HG03280 (cell line): ENCODE results near the gene SYPL1.

Source experiments
- ATAC-seq: cut with Tn5 transposase; IDR thresholded peaks from one replicate; pipeline ENCODE4 v1.9.1; 2021; ENCODE audit warnings: mild to moderate bottlenecking, moderate library complexity; ENCODE audit not compliant: unreplicated experiment

SYPL1 gene

GRCh38 chr7:106095634-106096033 is 16.5 kb downstream of the SYPL1 start:
- no peak for ATAC-seq

GRCh38 chr7:106094780-106095179 is 17.3 kb downstream of the SYPL1 start:
- ATAC-seq: no peak

DNA sequence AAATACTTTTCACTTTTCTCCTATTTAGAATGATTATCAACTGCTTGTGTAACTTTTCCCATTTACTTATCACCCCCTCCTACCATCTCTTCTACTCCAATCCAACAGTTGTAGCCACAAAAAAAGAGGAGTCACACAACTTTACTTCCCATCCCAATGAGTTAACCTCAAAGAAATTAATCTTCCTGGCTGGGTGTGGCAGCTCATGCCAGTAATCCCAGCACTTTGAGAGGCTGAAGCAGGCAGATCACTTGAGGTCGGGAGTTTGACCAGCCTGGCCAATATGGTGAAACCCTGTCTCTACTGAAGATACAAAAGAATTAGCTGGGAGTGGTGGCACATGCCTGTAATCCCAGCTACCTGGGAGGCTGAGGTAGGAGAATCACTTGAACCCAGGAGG is 19.9 kb downstream of the SYPL1 start:
- ATAC-seq: no peak

DNA sequence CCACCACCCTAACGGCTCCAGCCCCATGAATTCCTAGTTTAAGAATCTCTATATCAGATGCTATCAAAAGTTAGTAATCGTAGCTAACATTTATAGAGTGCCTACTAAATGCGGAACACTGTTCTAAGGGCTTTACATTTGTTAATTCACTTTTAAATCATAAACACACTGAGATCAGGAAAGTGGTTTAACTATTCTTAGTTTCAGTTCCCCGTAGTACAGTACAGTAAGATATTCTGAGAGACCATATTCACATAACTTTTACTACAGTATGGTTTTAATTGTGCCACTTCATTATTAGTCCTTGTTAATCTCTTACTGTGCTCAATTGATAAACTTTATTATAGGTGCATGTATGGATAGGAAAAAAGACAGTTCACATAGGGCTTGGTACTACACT is 22.5 kb downstream of the SYPL1 start:
- ATAC-seq: peak; percentile 84

DNA sequence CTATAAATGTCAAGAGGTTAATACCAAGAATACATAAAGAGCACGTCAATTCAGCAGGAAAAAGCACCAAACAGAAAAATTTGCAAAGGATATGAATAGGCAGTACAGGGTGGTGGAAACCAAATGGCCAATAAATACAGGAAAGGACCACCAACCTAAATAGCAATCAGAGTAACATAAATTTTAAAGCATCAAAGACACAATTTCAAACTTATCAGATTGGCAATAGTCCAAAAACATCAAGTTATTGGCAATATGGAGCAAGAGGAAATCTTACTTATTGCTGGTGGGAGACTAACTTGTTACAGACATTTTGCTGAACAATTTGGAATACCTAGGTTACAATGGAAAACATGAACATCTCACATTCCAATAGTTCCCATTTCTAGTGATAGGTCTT is 24.1 kb downstream of the SYPL1 start:
- ATAC-seq: no peak

GRCh38 chr7:106086062-106086461 is 26.1 kb downstream of the SYPL1 start:
- no peak for ATAC-seq

- no peak for ATAC-seq
Measured at GRCh38 chr7:106085015-106085414, 27.1 kb downstream of the SYPL1 start.

DNA sequence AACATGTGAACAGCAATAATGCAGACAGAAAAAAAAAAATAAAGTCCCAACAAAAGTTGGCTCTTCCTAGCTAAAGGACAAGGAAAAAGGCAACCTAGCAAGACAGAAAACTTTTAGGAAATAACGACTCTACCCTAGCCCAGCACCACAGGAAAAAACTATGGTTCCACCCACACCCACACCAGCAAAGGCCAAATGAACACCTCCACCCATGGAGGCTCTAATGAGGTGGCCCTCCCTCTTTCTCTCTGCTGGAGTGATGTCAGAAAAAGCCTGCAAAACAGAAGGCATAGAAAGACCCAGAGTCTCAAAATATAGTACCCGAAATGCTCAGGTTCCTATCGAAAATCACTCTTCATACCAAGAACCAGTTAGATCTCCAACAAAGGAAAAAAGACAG is 28.4 kb downstream of the SYPL1 start:
- ATAC-seq: no peak

GRCh38 chr7:106082087-106082854 is 29.8 kb downstream of the SYPL1 start:
- ATAC-seq: no peak

DNA sequence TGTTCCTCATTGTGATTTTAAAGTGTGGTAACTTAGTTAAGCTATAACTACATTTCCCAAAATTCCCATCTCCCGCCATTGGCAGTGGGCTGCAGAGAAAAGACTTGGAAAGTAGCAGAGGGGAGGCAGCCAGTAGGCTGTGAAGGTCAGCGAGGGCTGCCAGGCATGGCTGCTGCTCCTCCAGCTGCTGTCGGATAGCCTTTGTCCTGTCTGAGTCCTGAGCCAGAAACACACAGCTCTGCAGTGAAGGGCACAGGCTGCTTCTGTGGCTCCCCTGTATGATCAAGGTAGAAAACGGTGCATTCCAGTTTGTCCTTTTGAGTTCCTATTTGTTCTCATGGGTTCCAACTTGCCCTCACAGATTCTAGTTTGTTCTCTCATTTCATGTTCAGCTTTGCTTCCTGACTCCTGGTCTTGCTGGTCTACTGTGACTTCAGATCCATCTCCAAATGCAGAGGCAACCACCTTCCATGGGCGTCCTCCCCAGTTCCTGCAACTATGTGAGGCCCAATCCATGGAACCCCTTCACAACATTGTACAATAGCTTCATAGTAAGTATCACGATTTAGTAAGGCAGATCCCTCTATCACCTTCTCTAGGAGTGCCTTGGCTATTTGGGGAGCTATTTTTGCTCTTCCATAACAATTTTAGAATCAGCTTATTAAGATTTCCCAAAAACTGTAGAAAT is 31.7 kb downstream of the SYPL1 start:
- no peak for ATAC-seq

DNA sequence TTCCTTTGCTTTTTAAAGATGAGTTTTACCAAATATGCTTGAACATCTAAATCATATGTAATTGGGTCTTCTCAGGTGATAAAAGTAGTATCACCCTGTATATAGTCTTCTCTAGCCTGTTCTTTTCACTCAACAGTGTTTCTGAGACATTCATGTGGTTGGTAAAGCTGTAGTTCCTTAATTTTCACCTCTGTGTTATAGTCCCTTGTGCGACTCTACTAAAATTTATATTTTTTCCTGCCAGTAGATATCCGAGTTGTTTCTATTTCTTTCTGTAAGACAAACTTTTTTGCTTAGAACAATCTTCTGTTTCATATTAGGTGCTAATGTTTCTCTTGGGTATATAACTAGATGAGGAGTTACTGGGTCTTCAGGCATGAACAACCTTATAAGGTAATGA is 35.6 kb downstream of the SYPL1 start:
- no peak for ATAC-seq

GRCh38 chr7:106075937-106076336 is 36.2 kb downstream of the SYPL1 start:
- ATAC-seq: no peak

GRCh38 chr7:106074257-106074656 is 37.9 kb downstream of the SYPL1 start:
- no peak for ATAC-seq

DNA sequence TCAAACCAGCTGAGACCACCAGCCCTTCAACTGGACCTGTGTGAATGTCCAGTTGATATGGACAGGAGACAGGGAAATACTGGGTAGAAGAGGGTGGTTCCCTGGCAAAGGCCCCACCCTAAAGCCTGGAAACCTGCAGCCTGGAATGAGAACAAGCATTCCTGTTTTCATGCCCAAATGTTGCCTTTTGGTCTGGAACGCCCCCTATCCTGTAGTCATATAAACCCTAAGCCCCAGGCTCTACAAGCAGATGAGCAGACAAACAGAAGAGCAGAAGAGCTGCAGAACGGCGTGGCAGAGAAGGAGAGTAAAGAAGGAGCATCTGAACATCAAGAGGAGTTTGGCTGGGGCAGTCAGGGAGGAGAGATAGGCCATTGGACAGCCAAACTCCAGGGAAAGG is 38.4 kb downstream of the SYPL1 start:
- ATAC-seq: no peak

GRCh38 chr7:106072715-106073091 is 39.4 kb downstream of the SYPL1 start:
- ATAC-seq: no peak

DNA sequence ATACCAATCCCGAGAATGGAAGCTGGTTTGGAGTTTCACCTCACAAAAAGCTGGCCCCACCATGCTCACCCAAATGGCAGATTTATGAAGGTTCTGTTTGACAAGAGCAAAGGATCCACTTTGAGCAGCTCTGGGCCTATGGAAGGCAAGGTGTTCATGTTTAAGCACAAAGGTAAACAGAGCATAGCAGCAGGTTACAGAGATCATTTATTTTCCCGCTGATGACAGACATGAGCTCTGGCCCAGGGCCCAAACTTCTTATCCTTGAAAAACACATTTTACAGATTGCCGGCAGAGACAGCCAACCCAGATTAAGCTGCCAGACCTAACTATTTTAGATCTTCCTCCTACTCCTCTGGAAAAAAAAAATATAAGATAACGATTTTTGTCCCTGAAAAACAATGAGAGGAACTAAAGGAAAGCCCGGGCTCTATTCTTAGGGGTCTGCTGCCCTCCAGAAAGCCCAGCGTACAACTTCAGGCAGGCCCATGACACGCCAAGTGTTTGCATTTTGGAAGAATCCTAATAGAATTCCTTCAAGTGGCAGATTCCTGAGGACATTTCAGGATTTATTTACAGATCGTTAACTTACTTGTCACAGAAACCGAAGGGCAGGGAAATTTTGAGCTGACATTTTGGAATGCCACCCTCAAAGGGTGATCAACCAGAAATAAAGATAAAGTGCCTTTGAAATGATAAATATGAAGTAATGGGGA is 40.0 kb downstream of the SYPL1 start:
- ATAC-seq: peak; percentile 1

GRCh38 chr7:106071356-106071998 is 40.6 kb downstream of the SYPL1 start:
- peak; percentile 99 for ATAC-seq

GRCh38 chr7:106070567-106071254 is 41.4 kb downstream of the SYPL1 start:
- ATAC-seq: no peak

DNA sequence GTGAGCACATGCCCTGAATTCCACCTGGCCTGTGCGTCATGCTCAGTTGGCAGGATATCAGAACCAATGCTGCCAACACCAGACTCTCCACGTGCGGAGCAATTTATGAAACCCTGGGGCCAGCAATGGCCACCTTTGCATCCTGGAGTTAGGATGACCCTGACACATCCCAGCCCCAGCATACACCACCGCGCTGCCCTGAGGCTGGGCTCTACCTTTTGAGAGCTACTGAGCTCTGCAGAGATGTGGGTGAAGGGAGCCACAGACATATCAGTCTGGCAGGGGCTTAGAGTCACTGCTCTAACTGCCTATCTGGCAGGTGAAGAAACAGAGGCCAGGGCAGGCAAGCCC is 41.9 kb downstream of the SYPL1 start:
- ATAC-seq: no peak

GRCh38 chr7:106069471-106070200 is 42.5 kb downstream of the SYPL1 start:
- no peak for ATAC-seq
